CD4-positive, alpha-beta T cell treated with Interleukin-17A for 1 hour (primary cell): Measurements from ENCODE around the gene GANC.
"Not testable (repeated sequence)": the region's sequence is repeated elsewhere in the genome, so short reads cannot be mapped to it uniquely, and the experiment has no call there.

ENCODE experiments used
- DNase-seq: peaks from one replicate; pipeline ENCODE4 v3.0.0-alpha.2; 2020

The GANC gene, protein sequence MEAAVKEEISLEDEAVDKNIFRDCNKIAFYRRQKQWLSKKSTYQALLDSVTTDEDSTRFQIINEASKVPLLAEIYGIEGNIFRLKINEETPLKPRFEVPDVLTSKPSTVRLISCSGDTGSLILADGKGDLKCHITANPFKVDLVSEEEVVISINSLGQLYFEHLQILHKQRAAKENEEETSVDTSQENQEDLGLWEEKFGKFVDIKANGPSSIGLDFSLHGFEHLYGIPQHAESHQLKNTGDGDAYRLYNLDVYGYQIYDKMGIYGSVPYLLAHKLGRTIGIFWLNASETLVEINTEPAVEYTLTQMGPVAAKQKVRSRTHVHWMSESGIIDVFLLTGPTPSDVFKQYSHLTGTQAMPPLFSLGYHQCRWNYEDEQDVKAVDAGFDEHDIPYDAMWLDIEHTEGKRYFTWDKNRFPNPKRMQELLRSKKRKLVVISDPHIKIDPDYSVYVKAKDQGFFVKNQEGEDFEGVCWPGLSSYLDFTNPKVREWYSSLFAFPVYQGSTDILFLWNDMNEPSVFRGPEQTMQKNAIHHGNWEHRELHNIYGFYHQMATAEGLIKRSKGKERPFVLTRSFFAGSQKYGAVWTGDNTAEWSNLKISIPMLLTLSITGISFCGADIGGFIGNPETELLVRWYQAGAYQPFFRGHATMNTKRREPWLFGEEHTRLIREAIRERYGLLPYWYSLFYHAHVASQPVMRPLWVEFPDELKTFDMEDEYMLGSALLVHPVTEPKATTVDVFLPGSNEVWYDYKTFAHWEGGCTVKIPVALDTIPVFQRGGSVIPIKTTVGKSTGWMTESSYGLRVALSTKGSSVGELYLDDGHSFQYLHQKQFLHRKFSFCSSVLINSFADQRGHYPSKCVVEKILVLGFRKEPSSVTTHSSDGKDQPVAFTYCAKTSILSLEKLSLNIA (N-terminal part only)

DNA sequence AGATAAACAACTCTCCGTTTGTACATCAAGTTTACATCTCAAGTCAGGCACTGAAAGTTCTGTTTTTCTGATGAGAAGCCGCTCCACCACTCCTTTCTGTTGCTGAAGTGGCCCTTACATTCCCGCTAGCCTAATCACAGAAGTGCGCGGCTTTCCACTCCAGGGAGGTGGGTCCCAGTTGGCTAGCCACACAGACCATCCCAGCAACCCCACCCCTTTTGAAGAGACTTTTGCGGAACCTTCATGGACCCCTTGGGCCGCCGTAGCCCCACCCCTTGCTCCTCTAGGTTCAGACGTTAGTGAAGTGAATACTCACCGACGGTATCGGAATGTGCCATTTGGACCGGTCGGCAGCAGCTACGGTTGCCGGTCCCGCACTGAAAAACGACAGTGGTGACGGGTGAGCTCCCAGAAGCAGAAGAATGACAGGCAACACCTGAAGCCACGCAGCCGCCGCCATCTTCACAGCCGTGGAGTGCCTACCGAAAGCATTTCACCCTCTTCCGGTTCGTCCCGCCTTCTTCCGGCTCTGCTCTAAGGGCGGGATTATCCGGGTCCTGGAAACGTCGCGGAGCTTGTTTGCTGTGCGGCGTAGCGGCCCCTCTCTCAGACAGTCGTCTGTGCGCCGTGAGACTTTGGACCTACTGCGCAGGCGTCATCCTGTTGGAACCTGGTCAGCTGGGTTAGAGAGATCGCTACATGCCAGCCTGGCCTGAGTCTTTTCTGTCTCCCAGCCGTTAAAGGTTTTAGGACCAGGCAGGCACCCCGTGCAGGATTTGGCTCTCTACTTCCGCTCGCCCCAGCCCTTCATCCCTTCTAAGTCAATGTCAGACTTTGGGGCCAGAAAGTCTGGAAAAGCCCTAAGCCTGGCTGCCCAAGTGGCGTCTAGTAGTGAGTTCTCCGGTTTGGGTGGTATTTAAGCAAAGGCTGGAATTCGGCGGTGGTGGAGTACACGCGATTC lies at the start of gene GANC, which contains the start of gene TMEM87A:
Gene GANC (plus strand): TSS at position 263 of the 961 bp plus-strand sequence. CDS start 1,281 bp downstream, outside the sequence.
Gene TMEM87A (minus strand): TSS at position 495 of the 961 bp plus-strand sequence. CDS start 35 bp downstream, at position 460.
- peak; percentile 98 for DNase-seq

DNA sequence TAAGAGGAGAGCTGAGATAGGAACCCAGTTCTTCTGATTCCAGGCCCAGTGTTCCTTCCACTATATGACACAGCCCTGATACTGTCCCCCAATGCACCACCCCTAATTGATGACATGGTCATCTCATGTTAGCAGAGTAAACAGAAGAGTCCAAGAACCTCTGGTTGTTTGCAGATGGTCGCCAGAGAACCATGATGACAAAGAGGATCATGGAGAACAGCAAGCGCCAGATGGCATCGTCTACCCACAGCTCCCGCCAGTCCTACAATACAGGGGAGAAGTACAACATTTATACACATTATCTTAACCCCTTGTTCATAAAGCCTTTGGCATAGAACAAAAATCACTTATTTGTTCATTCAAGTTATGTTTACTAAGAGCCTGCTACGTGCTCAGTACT lies 46.4 kb upstream of the GANC start:
- no peak for DNase-seq

DNA sequence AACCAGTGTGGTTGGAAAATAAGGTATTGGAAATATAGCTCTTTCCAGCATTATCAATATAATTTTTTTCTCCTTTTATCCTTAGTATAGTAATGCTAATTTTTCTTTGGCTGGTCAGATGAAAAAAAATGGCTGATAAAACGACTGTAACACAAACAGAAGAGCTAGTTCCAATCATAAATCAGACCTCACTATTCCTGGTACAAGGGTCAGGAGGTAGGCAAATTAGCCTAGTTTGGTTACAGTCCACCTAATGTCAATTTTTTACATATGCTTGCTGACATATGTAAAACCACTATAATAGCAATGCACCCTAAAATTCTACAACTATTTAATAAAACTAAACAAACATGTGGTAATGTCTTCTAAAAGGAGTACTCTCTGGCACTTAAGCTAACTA lies 45.0 kb upstream of the GANC start:
- no peak for DNase-seq

DNA sequence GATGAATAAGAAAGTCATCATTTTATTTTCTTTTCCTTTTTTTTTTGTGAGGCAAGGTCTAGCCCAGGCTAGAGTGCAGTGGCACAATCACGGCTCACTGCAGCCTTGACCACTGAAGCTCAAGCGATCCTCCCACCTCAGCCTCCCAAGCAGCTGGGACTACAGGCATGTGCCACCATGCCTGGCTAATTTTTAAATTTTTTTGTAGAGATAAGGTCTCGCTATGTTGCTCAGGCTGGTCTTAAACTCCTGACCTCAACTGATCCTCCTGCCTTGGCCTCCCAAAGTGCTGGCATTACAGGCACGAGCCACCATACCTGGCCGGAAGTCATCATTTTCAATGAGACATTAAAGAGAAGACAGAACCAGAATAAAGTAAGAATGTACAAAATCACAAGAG lies 44.0 kb upstream of the GANC start:
- DNase-seq = not testable (repeated sequence)

DNA sequence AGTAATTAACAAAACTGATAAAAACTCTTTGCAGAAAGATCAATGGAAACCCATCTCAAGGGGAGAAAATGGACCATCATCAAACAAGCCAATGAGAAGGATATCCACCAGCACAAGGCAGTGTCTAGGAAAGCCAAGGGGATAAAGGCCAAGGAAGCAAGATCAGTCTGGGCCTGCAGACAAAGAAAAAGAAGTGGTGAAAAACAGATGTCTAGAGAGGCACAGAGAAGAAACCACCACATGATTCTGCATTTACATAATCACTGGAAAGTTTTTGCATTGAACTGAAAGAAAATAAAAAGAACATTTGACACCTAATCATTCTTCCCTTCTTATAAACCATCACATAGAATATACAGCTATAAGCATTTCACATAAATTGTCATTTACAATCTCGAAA lies 41.9 kb upstream of the GANC start:
- DNase-seq = no peak

DNA sequence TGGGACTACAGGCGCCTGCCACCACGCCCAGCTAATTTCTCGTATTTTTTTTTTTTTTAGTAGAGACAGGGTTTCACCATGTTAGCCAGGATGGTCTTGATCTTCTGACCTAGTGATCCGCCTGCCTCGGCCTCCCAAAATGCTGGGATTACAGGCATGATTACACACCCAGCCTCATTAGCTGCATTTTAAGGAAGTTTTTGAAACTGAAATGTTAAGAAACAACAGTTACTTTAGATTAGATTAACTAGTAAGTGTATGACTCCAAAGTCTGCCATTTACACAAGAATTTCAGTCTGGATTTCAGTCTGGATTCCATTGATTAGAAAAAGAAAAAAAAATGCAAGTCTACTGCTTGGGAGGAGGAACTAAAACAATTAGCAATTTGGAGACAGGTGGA lies 40.4 kb upstream of the GANC start:
- DNase-seq = no peak

DNA sequence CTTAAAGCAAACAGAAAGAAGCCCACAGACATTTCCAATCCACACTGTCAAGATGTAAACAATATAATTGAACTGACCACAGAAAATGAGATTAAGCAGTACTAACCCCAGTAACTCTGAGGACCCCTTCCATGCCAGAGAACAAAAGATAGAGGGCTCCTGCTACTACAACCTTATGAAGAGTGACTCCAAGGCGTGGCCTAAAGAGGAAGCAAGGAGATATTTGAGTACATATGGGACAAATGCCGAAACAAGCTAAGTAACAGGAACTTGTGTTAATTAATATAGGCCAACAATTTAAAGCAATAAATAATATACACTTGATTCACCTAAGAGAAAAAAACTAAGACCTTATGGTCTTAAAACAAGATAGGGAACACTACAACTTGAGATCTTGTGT lies 39.9 kb upstream of the GANC start:
- DNase-seq = no peak

DNA sequence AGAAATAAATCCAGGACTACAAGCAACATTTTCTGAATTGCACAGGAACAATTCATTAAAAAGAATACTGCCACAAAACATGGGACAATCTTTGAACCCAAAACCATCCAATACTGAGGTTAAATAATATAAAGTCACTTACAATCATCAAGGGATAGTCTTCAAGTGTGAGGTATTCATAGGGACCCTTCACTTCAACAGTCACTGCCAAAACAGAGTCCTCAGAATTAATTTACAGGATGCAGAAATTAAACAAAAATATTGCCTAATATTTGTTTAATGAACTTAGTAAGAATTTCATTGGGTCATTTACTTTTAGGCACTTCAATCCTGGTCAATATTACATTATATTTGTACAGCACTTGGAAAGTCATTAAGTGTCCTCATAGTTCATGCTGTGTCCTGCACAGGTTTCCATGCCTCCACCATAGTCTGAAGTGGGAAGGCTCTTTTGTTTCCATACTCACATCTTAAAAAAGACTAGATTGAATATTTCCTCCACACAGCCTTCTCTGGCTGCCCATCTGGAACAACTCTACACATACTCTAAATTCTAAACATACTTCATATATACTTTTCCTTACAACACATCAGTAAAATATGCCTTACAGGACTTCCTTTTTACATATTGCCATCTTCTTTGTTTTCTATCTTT lies 33.3 kb upstream of the GANC start:
- no peak for DNase-seq

DNA sequence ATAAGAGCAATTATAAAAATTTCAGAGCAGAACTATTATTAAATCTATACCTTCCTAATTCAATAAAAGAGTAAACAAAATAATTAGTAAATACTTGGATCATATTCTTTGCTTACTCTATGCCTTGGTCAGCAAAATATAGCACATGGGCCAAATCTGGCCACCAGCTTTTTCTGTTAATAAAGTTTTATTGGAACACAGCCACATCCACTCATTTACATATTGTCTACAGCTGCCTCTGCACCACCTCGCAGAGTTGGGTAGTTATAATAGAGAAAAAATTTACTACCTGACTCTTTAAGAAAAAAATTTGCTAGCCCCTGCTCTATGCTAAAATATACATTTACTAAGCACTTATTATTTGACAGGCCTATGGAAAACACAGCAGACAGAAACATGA lies 32.2 kb upstream of the GANC start:
- no peak for DNase-seq

DNA sequence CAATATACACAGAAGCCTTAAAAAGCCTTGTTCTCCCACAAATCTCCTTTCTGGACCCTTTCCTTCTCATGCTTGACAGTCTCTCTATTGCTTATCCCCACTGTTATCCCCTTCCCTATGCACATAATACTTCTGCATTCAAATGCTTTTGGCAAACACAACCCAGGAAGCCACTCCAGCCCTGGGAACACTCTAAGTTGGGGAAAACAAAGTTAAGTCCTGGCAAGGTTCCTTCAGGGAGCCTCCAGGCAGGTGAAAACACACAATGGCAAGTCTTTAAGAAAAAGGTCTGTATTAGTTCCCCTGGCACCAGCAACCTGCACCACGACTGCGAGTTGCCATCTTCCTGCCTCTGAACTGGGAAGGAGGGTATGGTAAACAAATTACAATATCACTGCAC lies 19.7 kb upstream of the GANC start:
- no peak for DNase-seq

DNA sequence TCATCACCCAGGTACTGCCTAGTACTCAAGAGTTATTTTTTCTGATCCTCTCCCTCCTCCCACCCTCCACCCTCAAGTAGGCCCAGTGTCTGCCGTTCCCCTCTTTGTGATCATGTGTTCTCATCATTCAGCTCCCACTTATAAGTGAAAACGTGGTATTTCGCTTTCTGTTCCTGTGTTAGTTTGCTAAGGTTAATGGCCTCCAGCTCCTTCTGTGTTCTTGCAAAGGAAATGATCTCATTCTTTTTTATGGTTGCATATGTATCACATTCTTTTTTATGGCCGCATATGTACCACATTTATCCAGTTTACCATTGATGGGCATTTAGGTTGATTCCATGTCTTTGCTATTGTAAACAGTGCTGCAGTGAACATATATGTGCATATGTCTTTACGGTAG lies 8.2 kb upstream of the GANC start:
- DNase-seq = no peak

DNA sequence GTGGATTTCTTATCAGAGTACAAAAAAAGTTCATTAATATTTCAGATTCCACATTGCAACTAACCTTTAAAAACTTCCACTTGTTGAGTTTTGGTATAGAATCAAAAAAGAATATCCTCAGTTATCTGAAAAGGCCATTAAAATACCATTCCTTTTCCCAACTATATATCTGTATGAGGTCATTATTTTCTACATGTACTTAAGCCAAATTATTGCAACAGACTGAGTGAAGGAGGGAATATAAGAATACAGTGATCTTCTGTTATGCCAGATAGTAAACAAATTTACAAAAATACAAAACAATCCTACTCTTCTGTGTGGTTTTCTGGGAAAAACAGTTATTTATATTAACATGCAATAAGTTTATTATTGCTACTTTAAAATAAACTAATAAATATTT lies 5.7 kb upstream of the GANC start:
- no peak for DNase-seq

DNA sequence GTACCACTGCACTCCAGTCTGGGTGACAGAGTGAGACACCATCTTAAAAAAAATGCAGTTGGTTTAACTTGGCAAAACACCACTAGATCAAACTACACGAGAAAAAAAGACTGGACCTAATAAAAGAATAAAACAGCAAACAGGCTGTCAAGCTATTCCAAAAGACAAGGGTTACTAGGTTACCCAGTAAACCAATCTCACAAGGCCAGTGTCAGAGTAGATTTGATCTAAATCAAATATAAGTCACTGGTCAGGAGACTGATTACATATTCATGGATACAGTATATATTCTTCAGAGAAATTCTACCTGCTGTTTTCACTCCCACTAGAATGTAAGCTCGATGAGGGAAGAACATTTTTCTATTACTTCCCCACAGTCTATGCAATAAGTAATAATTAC lies 2.5 kb upstream of the GANC start:
- DNase-seq = no peak

DNA sequence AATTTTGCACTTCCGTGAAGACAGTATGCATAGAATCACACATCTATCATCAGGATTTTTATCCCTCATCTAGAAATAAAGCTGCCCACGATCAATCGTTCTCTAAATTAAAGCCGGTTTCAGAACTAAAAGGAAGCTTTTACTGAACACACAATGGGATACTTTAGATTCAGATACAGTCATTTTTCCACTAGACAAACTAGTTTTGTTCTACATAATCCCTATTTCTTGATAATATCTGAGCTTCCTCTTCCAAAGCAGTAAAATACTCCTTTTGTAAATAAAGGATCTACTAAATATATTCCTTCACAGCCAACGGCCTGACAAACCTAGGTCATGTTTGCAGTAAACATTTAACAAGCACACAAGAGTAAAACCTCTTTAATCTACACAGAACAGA lies 2.0 kb upstream of the GANC start:
- no peak for DNase-seq

DNA sequence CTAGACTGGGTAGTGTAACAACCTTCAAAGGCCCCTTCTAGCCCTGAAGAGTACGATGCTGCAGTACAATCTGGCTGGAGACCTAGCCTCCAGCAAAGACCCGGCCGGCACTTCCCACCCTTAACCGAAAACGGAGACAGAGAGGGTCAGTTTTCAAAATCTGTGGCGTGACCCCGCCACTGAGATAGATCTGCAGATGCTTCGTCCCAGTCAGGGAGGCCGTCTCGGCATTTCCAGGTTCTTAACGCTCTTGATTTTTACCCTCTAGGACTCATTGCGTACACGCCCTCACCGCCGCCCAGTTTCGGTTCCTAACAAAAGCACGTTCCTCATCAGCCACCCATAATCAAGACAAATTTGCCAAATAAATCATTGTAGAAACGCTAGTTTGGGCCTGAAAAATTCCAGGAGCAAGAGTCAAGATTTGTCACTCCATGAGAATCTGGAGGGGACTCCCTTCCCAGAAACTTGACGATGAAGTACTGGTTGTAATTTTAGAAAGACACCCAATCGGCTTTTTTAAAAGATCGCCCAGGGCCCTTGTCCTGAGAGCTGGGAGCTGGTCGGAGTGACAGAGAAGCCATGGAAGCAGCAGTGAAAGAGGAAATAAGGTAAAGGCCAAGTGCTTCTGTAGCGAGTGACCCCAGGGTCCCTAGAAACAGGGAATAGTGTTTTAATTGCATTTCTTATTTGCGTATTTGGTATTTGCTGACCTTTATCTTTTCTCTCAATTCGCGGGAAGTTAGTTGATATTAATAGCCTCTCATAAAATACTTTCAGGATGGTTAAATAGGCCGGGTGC lies 1.1 kb downstream of the GANC start:
- peak; percentile 70 for DNase-seq

DNA sequence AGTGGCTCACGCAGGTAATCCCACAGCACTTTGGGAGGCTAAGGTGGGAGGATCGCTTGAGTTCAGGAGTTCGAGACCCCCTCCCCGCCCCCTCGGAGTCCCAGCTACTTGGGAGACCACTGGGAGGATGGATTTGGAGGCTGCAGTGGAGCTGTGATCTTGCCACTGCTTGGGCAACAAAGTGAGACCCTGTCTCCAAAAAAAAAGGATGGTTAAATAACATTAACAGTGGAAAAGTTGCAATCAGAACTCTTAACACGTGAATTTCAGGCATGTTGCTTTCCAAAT lies 1.6 kb downstream of the GANC start:
- no peak for DNase-seq

DNA sequence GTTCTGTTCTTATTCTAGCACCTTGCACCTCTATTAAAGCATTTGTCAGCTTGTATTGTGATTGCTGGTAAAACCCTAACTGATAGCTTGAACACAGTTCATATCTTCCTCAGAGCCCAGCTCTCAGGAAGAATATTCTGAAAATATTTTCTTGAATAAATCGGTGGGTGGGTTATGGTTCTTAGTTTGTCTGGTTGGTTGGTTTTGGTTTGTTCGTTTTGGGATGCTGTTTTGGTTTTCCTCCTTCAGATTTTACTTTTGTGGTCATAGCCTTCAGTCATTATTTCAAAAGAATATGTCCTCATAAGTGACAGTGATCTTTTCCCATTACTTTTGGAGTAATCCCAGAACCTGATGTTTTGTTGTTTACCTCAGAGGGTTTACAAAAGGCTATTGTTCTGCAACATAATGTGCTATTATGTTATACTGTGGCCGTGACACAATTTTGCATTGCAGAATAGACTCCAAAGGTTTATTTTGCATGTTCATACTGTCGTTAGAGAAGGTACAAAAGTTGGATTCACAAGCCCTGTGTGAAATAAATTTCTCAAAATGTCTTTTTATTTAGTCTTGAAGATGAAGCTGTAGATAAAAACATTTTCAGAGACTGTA lies 2.9 kb downstream of the GANC start:
- no peak for DNase-seq

DNA sequence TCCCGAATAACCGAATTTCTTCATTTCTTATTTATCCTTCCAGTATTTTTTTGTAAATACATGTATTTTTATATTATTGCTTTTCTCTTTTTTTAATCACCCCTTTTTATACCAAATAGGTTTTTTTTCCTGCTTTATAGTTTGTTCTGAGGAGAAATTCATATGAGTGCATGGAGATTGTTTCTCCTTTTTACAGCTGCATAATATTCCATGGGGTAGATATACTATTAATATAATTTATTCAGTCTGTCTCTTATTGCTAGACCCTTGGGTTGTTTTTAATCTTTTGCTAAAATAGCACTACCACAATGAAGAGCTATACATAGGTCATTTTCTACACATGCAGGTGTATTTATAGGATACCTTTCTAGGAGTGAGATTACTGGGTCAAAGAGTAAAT lies 3.8 kb downstream of the GANC start:
- no peak for DNase-seq

DNA sequence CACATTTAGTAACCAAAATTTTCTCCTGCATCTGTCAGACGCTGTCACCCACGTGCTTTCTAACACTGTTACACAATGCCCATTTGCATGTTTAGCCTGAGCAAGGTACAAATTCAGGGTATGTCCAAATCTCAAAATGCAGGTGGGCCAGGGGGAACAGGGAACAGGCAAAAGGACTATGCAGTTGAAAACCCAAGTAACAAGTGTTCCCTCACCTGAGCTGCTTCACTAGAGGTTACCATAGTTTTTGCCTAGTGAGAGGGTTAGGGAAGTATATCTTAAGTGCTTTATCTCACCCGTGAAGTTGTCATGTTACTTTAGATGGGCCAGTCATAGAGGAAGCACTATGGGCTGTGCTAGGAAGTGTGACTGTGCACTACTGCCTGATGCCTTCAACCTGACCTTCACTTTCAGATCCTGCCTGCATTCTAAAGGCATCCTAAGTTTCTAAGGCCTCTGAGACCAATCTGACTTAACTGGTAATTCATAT lies 6.3 kb downstream of the GANC start:
- DNase-seq = no peak

DNA sequence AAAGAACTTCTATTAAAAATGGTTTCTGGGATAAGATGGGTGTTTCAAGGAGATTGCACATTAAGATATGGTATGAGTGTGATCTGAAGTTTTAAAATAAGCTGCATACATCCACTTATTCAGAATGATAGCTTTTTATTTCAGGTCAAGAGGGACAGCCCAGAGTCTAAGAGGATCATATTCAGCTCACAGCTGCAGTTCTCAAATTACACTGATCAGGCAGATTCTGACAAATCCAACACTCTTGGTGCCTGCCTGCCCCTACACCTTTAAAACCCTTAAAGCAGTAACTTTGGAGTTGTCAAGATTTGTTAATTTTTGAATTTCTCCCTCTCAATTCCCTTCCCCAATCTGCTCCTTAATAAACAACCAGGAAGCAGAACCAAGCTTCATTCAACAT lies 9.3 kb downstream of the GANC start:
- DNase-seq = no peak

DNA sequence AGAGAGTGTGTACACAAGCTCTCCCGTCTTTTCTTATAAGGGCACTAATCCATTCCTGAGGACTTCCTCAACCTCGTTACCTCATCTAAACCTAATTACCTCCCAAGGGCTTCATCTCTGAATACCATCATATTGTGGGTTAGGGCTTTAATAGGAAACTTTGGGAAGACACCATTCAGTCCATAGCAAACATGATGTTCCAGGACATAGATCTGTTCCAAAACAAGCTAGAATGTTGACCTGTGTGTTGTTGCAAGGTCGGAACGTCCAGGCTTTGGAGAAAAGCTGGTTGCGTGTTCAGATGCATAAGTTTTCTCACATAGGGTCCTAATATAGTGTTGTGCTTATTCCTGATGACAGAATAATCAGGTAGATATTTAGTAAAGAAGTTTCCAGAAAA lies 9.9 kb downstream of the GANC start:
- DNase-seq = no peak
